NCI-H226 (cell line): ENCODE results near the gene NCOR1.
A peak's percentile ranks its signal among the peaks of the same experiment; 100 is the strongest.
"Not testable (repeated sequence)": the region's sequence is repeated elsewhere in the genome, so short reads cannot be mapped to it uniquely, and the experiment has no call there.

Experiments used
- DNase-seq: peaks from one replicate; pipeline ENCODE4 v3.0.0-alpha.2; 2015

Gene NCOR1

DNA sequence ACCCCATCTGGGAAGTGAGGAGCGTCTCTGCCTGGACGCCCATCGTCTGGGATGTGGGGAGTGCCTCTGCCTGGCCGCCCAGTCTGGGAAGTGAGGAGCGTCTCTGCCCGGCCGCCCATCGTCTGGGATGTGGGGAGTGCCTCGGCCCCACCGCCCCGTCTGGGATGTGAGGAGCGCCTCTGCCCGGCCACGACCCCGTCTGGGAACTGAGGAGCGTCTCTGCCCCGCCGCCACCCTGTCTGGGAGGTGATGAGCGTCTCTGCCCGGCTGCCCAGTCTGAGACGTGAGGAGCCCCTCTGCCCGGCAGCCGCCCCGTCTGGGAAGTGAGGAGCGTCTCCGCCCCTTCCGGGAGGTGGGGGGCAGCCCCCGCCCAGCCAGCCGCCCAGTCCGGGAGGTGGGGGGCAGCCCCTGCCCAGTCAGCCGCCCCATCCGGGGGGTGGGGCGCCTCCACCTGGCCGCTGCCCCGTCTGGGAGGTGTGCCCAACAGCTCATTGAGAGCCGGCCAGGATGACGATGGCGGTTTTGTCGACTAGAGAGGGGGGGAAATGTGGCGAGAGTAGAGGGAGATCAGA, 69.9 kb downstream of the NCOR1 start:
- not testable (repeated sequence) for DNase-seq

- no peak for DNase-seq
These were observed 73.6 kb downstream of the NCOR1 start for GRCh38 chr17:16141685-16142084.

DNA sequence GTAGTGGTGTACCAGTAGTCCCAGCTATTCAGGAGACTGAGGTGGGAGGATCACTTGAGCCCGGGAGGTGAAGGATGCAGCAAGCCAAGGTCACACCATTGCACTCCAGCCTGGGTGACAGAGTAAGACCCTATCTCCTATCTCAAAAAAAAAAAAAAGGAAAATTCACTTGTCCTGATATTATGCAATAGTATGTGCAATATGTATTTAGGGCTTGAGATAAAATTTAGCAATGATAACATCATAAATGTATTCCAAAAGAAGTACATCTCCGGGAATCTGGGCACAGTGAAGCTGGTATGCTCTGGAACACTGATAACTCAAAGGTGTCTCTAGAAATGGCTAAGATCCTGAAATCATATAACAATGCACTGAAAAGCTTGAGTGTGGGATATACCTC, 74.5 kb downstream of the NCOR1 start:
- DNase-seq = no peak

- no peak for DNase-seq
These were observed 79.9 kb downstream of the NCOR1 start for GRCh38 chr17:16135461-16135860.

GRCh38 chr17:16131593-16131992, 83.7 kb downstream of the NCOR1 start:
- no peak for DNase-seq

DNA sequence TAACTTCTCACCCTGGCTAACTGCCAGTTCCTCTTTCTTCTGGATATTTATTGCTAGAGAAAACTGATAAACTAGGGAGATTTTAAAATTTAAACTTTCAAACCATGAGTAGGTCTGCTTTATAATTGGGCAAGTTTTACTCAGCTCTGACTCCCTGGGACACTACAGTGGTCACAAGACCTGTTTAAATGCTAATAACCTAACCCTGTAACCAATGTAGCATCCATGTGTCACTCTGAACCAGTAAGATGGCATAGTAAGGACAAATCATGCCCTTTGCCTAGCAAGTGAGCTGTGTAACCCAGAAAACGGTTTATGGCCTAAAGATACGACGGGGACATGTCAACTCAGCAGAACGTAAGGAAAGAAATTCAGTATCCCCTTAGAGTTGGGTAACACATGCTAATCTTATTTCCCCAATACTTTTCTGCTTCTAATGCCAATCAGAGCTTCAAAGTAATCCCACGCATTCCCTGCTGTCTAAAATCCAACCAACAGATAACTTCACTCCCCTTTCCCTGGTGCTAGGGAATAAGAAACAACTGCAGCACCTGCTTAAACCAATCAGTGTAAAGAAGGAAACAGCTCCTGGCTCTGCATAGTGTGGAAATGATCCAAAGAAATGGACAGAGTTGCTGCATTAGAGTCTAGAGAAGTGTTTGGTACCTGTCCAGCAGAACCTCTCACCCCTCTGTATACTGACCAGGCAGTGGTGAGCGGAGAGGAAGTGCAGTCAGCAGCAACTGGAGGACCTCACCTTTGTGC, 85.7 kb downstream of the NCOR1 start:
- DNase-seq = peak; percentile 45

- no peak for DNase-seq
These were observed 91.8 kb downstream of the NCOR1 start for GRCh38 chr17:16123531-16123930.

GRCh38 chr17:16122697-16123434, 92.5 kb downstream of the NCOR1 start:
- peak; percentile 84 for DNase-seq

- no peak for DNase-seq
These were observed 93.4 kb downstream of the NCOR1 start for GRCh38 chr17:16121915-16122314.

DNA sequence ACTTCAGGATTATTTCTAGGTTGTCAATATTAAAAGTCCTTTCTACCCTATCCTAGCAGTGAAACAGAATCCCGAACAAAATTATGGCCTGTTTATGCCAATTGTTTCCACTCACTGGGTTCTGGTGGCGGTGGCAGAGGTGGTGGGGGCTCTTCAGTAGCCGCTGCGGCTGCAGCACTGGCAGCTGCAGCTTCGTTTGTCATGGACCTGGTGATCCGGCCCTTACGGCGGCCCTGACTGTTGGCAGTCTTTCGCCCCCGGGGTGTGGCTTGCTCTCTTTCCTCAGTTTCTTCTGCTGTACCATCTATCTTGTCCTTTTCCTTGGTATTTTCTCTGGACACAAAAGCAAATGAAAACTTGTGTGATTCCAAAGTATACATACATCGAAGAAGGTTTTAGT, 94.4 kb downstream of the NCOR1 start:
- no peak for DNase-seq

- no peak for DNase-seq
These were observed 98.2 kb downstream of the NCOR1 start for GRCh38 chr17:16117149-16117548.

DNA sequence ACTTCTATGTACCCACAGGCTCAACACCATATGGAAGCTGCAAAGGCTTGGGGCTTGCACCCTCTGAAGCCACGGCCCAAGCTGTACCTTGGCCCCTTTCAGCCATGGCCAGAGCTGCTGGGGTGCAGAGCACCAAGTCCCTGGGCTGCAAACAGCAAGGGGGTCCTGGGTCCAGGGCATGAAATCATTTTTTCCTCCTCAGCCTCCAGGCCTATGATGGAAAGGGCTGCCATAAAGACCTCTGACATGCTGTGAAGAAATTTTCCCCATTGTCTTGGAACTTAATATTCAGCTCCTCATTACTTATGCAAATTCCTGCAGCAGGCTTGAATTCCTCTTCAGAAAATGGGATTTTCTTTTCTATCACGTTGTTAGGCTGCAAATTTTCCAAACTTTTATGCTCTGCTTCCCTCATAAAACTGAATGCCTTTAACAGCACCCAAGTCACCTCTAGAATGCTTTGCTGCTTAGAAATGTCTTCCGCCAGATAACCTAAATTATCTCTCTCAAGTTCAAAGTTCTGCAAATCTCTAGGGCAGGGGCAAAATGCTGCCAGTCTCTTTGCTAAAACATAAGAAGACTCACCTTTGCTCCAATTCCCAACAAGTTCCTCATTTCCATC, 100.1 kb downstream of the NCOR1 start:
- DNase-seq = not testable (repeated sequence)

GRCh38 chr17:16108871-16109270, 106.5 kb downstream of the NCOR1 start:
- no peak for DNase-seq

GRCh38 chr17:16108386-16108785, 106.9 kb downstream of the NCOR1 start:
- DNase-seq = no peak

DNA sequence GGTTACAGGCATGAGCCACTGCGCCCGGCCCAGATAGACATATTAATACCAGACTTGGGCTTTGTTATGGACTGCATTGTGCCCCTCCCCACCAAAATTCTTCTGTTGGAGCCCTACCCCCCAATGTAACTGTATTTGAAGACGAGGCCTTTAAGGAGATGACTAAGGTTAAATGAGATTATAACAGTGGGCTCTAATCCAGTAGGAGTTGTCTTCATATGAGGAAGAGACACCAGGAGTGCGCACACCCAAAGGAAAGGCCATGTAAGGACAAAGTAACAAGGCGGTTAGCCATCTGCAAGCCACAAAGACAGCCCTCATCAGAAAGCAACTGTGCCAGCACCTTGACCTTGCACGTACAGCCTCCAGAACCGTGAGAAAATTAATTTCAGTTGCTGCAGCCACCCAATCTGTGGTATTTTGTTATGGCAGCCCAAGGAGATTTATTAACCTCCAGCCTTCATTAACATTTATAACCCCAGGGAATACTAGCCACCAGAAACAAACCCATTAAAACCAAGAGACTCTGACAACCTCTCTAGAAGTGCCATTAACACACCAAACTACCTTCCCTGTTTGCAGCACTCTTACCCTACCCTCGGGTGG, 108.1 kb downstream of the NCOR1 start:
- DNase-seq = no peak

DNA sequence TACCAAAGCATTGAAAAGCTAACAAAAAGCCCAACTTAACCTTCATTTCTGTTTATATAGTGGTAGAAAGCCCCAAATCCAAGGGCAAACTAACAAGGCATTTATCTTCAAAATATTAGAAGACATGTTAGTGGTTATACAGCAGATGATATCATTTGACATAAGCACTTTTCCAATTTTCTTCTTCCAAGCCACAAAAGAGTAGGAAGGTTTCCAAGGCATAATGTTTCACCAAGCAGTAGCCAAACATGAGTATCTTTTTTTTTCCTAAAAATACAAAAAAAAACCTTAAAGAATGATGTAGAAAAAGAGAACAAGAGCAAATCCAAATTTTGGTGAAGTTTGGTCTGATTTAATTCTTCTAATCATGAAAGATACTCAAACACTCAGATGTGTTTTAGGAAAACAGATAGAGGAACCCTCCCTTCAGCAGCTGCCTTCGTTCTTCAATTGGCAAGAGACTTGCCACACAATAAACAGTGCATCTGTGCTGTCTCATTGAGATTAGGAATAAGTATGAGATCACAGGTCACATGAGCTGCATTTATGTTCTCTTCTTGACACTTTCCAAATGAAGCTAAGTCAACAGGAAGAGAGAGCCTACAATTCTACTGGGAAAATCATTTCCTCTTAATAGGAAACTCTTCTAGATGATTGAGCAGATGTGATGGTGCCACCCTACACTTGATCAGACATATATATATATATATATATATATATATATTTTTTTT, 109.0 kb downstream of the NCOR1 start:
- DNase-seq = no peak

DNA sequence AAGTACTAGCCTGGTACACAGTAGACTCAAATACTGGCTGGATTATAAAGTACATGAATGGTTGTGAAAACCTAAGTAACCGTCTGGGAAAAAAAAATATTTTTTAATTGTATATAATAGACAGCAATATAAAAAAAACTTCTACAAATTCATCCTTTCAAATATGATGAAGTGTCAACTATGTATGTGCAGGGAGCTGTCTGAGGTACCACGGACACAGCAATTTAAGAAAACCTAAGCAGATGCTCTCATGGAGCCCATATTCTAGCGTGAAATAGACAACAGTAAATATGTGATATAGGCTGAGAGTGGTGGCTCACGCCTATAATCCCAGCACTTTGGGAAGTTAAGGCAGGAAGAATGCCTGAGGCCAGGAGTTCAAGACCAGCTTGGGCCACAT, 111.1 kb downstream of the NCOR1 start:
- DNase-seq = no peak

GRCh38 chr17:16101440-16101839, 113.9 kb downstream of the NCOR1 start:
- DNase-seq = no peak

DNA sequence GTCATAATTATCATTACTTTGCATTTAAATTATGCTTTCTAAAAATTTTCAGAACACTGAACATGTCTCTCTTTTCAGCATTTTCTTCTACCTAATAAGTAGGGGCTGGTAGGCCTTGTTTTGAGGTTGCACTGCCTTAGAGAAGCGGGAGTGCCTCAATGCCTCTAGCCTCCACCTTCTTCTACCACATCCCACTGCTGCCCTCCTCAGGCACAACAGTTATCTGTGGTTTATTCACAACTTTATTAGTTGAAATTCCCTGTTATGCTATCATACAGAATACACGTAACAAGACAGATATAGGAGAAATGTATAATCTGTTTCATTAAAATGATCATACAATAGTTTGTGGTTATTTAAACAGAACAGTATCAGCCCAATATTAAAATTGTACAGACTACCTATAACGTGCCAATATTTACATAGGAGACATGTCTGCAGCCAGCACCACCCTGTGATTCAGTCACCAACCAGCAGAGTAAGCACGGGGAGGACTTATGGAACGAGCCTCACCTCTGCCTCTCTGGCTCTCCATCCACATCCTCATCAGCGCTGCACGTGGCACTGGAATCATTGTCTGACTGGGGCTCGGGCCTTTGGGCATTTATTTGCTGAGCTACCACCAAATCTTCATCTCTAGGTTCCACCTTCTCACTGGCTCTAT, 114.5 kb downstream of the NCOR1 start:
- no peak for DNase-seq

DNA sequence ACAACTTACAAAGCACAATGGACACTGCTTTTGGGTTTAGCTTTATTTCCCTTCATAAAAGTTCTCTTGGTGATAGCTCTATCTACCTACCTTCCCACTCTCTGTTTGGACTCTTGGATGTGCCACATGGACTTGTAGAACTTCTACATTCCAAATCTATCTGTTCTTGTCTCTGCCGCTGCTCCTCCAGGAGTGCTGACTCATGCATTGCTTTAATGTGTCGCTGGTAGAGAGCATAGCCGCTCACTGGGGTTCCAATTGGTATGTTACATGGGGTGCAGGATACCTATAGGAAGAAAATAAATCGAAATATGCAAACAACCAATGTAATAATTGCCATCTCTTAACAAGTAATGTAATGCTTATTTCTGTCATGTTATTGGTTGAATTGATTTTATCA, 123.6 kb downstream of the NCOR1 start:
- DNase-seq = no peak

DNA sequence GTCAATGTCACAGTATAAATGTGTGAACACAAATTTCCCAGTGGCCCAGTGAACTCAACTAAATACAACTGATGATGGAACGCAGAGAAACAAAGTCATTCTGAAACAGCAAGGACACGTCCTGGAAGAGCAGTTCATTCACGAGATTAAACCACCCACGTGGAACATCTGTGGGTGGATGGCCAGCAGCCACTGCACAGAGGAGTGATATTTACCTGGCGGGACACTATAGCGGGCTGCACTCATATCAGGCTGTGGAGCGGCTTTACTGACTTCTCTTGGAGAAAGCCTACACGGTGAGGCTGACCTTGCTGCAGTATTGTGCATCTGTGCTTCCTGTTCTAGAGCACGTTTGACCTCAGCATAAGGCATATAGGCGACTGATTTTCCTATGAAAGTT, 128.4 kb downstream of the NCOR1 start:
- no peak for DNase-seq
